ENCODE results near the gene PTBP1. TPM values are rescaled to one million over a fixed set of nuclear protein-coding genes. Genes with fewer than 3 reads are reported as not detected.

The PTBP1 gene
- total RNA-seq, 1 experiment from 2014 or later: 712 TPM

DNA sequence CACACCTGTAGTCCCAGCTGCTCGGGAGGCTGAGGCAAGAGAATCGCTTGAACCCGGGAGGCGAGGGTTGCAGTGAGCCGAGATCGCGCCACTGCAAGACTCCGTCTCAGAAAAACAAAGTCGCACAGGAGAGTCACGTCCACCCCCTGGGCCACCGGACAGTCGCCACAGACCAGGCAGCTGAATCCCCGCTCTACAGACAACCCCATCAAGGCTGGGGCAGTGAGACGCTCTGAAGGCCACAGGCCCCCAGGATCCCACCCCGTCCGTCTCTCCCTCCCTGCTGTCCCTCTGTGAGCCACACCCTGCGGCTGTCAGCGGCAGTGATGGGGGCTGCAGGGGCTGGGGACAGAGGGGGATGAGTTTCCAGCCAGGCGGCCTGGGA lies 15.5 kb upstream of the PTBP1 start:
- H3K79me1 ChIP-seq (ENCODE audit: insufficient read depth, low read depth, low read length, poor library complexity, severe bottlenecking): no peaks in the 10 kb centered on the region
- TF ChIP-seq CTCF (conservative IDR thresholded peaks at IDR 0.05): no peak
- H3K4ac ChIP-seq (ENCODE audit: low read depth, low read length): 0 out of 2 replicates have a peak overlapping the region, but pooled peaks have one; percentile 39
- no peaks in the 10 kb centered on the region for H4K20me1 ChIP-seq (ENCODE audit: control insufficient read depth, insufficient read depth, insufficient read length)
- H3K4me1 ChIP-seq (ENCODE audit: insufficient read depth, low read length): no peaks in the 10 kb centered on the region; the same call in 1 of the 2 replicates
- H2AFZ ChIP-seq (ENCODE audit: low read length): no peak overlapping the region
- H2BK20ac ChIP-seq (ENCODE audit: low read depth, low read length, poor library complexity, severe bottlenecking): no peak overlapping the region
- H3K56ac ChIP-seq (ENCODE audit: insufficient read length, low read depth, low read length): no peak overlapping the region
- peak overlapping the region; percentile 68 for H2BK12ac ChIP-seq (ENCODE audit: insufficient read length, low read depth, low read length)
- peak overlapping the region; percentile 36 for H4K91ac ChIP-seq (ENCODE audit: insufficient read length, low read depth, low read length)
- peak overlapping the region; percentile 43 for H2BK5ac ChIP-seq (ENCODE audit: insufficient read length, low read length)
- H3K27ac ChIP-seq (ENCODE audit: insufficient read length, low read depth, low read length): peak overlapping the region; percentile 32
- H3K9me3 ChIP-seq (ENCODE audit: control insufficient read depth, low read depth, low read length): no peaks in the 10 kb centered on the region
- H3T11ph ChIP-seq (ENCODE audit: low read length): no peak overlapping the region
- no CpG with 5 or more reads among the region's 19 CpGs for WGBS (ENCODE audit: extremely low coverage, insufficient read length, low lambda C conversion rate)
- peak overlapping the region; percentile 90 for H4K8ac ChIP-seq (replicated peaks; ENCODE audit: insufficient read length, low read depth, low read length)
- H3K14ac ChIP-seq (ENCODE audit: insufficient read depth, low read length): peak overlapping the region; percentile 90
- H3K79me2 ChIP-seq (ENCODE audit: insufficient read depth, low read length): no peaks in the 10 kb centered on the region
- H4K5ac ChIP-seq (ENCODE audit: insufficient read length, low read depth, low read length): peak overlapping the region; percentile 39
- peak overlapping the region; percentile 8 to 20; a peak in 2 of 5 replicates for H3K4me3 Mint-ChIP-seq
- H3K36me3 Mint-ChIP-seq (ENCODE audit: insufficient read depth in 1 of 3, low read depth in 3 of 3): peaks cover 0 to 8% (median 7%) of the 10 kb centered on the region in 3 experiments; a peak in 4 of 7 replicates
- no peaks in the 10 kb centered on the region for H3K27me3 ChIP-seq (ENCODE audit: insufficient read depth, low read length)
- H3K9ac ChIP-seq (ENCODE audit: extremely low read depth, insufficient read length, low read length): no peak overlapping the region
- H2BK120ac ChIP-seq (ENCODE audit: low read depth, low read length, poor library complexity, severe bottlenecking): no peak overlapping the region
- peak overlapping the region; percentile 38 for H3K4me2 ChIP-seq (ENCODE audit: insufficient read depth, insufficient read length, low read length)
- H3K18ac ChIP-seq (ENCODE audit: insufficient read length, low read depth, low read length): peak overlapping the region; percentile 93
- H3K4me1 Mint-ChIP-seq: peaks cover 21 to 30% of the 10 kb centered on the region in 2 experiments
- no peaks in the 10 kb centered on the region for H3K9me3 Mint-ChIP-seq
- DNase-seq: no peak
- H3K23me2 ChIP-seq (ENCODE audit: insufficient read length, low read depth, low read length, poor library complexity, severe bottlenecking): peaks cover 16% of the 10 kb centered on the region
- H3K27ac Mint-ChIP-seq: peak overlapping the region in 2 of 3 experiments; percentile 44 to 96; a peak in 5 of 7 replicates
- peaks cover 4% of the 10 kb centered on the region for H3K27me3 Mint-ChIP-seq (ENCODE audit: low read depth)
- peak overlapping the region; percentile 56 for H2AK5ac ChIP-seq (ENCODE audit: insufficient read length, low read length)
- H3K23ac ChIP-seq (ENCODE audit: insufficient read length, low read depth, low read length): no peak overlapping the region
- H2BK15ac ChIP-seq (ENCODE audit: low read depth, low read length): no peak overlapping the region

Data from H9 (cell line).